UCSD-AML1 (cell line): ENCODE data around the gene RIOK3.

ENCODE experiments used
- DNase-seq: peaks from one replicate; lab custom pipeline; 2025; ENCODE audit not compliant: unreplicated experiment; lab: John Stamatoyannopoulos, UW

The RIOK3 gene

DNA sequence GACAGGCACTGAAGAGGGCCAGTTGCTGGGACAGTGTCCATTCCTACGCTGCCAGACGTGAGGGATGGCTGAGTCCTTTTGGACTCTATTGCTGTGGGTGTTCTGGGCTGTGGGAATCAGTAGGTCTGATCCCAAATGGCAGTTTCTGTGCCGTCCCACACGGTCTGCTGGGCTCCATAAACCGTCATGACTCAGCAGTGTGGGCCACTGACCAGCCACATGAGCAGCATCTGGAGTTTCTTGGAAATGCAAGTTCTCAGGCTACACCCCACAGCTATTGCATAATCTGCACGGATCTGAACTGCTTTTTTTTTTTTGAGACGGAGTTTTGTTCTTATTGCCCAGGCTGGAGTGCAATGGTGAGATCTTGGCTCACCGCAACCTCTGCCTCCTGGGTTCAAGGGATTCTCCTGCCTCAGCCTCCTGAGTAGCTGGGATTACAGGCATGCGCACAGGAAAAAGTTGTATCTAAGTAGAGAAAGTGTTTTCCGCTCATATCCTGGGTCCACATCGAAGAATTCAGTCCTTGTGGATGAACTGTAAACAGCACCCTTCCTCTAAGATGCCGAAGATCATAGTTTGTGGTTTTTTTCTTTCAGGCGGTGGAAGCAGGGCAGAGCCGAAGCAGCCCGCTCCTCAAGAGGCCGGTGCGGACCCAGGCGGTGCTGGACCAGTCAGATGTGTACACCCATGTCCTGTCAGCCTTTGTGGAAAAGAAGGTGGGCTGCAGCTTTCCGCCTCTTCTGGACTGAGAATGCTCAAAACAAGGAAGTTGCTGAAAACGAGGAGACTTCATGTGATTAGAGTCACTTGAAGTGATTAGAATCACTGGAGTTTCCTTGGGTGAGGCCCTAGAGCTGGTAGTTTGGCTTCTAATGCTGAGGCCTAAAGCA, 75.7 kb downstream of the RIOK3 start:
- no peak for DNase-seq

DNA sequence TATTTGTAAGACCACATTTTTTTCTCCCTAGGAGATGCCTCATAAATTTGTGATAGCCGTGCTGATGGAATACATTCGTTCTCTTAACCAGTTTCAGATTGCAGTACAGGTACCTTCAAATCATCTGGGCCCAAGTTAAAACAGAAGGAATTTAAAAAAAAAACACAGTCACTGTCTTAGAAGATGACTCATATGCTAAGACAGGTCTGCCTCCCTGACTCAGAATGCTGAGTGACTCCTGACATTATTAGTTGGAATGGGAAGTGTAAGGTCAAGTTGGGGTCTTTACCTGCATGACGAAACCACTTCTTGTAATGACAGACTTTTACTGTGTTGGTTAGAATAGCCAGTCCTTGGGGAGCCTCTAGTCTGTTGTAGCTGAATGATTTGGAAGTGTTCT, 76.5 kb downstream of the RIOK3 start:
- DNase-seq = no peak

DNA sequence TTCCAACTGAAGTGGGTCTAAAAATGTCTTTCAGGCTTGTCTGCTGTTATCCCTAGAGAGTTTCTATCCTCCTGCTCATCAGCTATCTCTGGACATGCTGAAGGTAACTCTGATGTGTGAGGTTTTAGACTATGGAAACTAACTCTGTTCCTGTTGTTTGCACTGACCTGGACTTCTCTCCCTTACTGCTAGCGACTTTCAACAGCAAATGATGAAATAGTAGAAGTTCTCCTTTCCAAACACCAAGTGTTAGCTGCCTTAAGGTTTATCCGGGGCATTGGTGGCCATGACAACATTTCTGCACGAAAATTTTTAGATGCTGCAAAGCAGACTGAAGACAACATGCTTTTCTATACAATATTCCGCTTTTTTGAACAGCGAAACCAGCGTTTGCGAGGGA, 77.1 kb downstream of the RIOK3 start:
- DNase-seq = no peak

- DNase-seq = no peak
These were observed 78.8 kb downstream of the RIOK3 start for GRCh38 chr18:23531912-23532311.
